Measurements from ENCODE around the gene TBC1D2.
A peak's percentile ranks its signal among the peaks of the same experiment; 100 is the strongest.

Gene TBC1D2

DNA sequence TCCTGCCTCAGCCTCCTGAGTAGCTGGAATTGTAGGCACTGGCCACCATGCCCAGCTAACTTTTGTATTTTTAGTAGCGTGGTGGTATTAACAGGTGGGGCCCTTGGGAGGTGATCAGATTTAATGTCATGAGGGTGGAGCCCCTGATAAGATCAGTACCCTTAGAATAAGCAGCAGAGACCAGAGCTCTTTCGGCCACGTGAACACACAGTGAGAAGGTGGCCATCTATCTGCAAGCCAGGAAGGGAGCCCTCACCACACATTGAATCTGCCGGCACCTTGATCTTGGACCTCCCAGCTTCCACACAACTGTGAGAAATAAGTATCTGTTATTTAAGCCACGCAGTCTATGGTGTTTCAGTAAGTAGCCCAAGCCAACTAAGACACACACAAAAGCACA lies 22.5 kb downstream of the TBC1D2 start:
- ATAC-seq (no peak), DNase-seq (ENCODE audit: low spot score in 2 of 2) (no peak)
- H3K4me1 Mint-ChIP-seq: peaks cover 8% of the 10 kb centered on the region
- no peak overlapping the region for H3K27ac Mint-ChIP-seq
- no peaks in the 10 kb centered on the region for H3K9me3 Mint-ChIP-seq
- H3K4me3 Mint-ChIP-seq: no peak overlapping the region
- H3K36me3 Mint-ChIP-seq: peaks cover 16% of the 10 kb centered on the region

DNA sequence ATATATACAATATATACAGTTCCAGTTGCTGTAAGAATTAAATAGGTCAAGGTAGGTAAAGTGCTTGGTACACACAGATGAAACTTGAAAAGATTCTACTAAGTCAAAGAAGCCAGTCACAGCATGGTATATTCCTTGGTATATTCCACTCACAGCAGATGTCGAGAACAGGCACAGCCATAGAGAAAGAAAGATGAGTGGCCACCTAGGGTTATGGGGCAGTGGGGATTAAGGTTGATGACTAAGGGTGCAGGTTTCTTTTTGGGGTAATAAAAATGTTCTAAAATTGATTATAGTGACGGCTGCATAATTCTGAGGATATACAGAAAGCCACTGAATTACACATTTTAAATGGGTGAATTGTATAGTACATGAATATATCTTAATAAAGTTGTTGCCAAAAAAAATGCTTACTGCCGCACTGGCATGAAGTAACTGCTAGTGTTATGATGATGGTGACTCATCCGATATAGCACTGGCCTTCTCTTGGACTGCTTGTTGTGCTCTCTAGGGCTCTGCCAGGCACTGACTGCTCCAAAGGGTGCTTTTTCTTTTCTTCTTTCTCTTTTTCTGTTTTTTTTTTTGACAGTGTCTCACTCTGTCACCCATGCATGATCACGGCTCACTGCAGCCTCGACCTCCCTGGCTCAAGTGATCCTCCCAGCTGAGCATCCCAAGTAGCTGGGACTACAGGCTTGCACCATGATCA lies 23.5 kb downstream of the TBC1D2 start:
- DNase-seq (ENCODE audit: low spot score in 2 of 2): no peak
- H3K4me3 Mint-ChIP-seq: no peak overlapping the region
- H3K4me1 Mint-ChIP-seq: peaks cover 8% of the 10 kb centered on the region
- H3K27ac Mint-ChIP-seq: no peak overlapping the region
- peaks cover 16% of the 10 kb centered on the region for H3K36me3 Mint-ChIP-seq
- H3K9me3 Mint-ChIP-seq: no peaks in the 10 kb centered on the region
- no peak for ATAC-seq

DNA sequence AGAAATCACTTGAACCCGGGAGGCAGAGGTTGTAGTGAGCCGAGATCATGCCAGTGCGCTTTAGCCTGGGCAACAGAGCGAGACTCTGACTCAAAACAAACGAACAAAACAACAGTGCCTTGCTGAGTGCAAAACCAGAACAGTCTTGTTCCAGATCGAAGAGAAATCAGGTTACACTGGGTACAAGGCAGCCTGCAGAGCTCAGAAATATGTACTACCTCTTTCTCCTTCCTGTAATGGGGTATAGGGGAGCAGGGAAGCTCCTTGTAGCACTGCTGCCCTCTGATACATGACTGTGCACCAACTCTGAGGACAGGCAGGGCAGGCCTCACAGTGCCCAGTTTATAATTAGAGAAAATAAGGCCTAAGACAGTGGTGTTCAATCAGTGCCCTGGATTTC lies 24.7 kb downstream of the TBC1D2 start:
- Mint-ChIP-seq H3K9me3 (no peaks in the 10 kb centered on the region), H3K4me3 (no peak overlapping the region), H3K36me3 (peaks cover 16% of the 10 kb centered on the region), H3K27ac (peak overlapping the region; percentile 17), H3K4me1 (peaks cover 8% of the 10 kb centered on the region)
- ATAC-seq (no peak), DNase-seq (ENCODE audit: low spot score in 2 of 2) (no peak)

DNA sequence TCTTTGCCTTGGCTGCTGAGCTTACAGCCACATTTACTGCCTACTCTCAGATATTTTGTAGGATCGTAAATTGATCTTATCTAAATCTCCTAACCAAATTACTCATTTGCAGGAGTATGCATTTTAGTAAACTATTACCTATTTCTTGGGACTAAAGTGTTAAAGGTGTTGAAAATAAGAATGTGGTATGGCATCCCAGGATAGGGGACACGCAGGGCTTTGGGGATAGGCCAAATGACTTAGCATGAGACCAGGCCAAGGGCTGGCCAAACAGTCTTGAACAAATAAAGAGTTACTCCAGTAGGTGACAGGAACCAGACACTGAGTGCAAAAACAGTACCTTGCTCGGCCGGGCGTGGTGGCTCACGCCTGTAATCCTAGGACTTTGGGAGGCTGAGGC lies 25.1 kb downstream of the TBC1D2 start:
- ATAC-seq: no peak
- H3K4me3 Mint-ChIP-seq: no peak overlapping the region
- H3K27ac Mint-ChIP-seq: no peak overlapping the region
- no peaks in the 10 kb centered on the region for H3K9me3 Mint-ChIP-seq
- no peak for DNase-seq (ENCODE audit: low spot score in 2 of 2)
- peaks cover 16% of the 10 kb centered on the region for H3K36me3 Mint-ChIP-seq
- H3K4me1 Mint-ChIP-seq: peaks cover 8% of the 10 kb centered on the region

DNA sequence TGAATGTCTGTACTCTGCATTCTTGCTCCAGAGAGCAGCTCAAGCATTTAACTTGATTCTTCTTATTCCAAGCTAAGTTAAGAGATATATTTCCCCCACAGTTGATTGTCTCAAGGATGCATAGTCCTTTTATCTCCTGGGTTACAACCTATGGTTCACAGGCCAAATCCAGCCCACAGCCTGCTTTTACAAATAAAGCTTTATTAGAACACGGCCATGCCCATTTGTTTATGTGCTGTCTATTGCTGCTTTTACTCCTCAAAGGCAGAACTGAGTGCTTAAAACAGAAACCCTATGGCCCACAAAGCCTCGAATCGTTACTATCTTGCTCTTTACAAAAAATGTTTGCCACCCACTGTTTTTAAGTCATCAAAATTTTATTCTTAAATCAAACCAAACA lies 25.8 kb downstream of the TBC1D2 start:
- DNase-seq (ENCODE audit: low spot score in 2 of 2): no peak
- H3K36me3 Mint-ChIP-seq: peaks cover 16% of the 10 kb centered on the region
- H3K27ac Mint-ChIP-seq: no peak overlapping the region

DNA sequence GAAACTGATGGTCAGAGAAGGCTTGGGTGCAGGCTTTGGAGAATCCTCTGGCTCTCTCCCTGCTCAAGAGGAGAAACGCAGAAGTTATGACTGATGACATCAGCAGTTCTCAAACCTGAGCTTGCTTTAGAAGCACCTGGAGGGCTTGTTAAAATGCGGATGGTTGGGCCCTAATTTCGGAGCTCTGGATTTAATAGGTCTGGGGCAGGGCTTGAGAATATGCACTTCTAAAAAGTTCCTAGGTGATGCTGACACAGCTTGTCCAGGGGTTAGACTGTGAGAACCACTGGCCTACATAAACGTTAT lies 26.4 kb downstream of the TBC1D2 start:
- no peak for DNase-seq (ENCODE audit: low spot score in 2 of 2)
- Mint-ChIP-seq H3K9me3 (no peaks in the 10 kb centered on the region), H3K36me3 (peaks cover 16% of the 10 kb centered on the region), H3K4me1 (peaks cover 2% of the 10 kb centered on the region), H3K27ac (no peak overlapping the region), H3K4me3 (no peak overlapping the region)
- no peak for ATAC-seq

More for the DNA sequence above, 25.8 kb downstream of the TBC1D2 start:
- no peak overlapping the region for H3K4me3 Mint-ChIP-seq
- H3K4me1 Mint-ChIP-seq: peaks cover 7% of the 10 kb centered on the region
- no peaks in the 10 kb centered on the region for H3K9me3 Mint-ChIP-seq
- ATAC-seq: no peak

DNA sequence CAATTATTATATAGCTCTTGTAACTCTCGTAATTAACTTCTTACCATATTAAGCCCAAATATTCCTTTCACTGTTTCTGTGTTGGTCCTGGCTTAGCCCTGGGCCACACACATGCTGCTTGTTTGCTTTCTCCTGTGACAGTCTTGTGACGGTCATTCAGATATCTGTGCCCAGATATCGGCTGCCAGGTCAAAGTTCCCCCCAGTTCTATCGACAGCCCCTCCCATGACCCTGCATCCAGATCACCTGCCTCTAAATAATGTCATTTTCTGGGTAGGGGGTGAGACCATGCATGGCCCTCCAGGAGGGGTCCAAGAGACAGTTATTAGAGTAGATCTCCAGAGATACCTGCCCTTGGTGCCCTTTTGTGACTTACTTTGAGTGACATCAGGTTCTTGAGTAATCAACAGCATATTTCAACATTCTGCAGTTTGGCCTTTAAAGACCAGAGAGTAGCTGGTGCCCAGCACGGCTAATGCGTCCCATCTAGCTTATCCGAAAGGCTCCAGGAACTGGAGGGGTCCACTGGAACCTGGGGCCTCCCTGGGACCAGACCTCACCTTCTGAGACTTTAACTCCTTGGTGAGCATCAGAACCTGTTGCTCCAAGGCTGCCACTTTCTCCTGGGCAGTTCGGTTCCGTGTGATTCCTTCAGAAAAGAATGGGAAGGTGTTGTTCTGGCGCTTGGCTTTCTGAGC lies 26.9 kb downstream of the TBC1D2 start:
- Mint-ChIP-seq H3K4me3 (no peak overlapping the region), H3K36me3 (peaks cover 16% of the 10 kb centered on the region), H3K27ac (no peak overlapping the region), H3K4me1 (no peaks in the 10 kb centered on the region), H3K9me3 (no peaks in the 10 kb centered on the region)
- no peak for ATAC-seq
- DNase-seq (ENCODE audit: low spot score in 2 of 2): no peak

DNA sequence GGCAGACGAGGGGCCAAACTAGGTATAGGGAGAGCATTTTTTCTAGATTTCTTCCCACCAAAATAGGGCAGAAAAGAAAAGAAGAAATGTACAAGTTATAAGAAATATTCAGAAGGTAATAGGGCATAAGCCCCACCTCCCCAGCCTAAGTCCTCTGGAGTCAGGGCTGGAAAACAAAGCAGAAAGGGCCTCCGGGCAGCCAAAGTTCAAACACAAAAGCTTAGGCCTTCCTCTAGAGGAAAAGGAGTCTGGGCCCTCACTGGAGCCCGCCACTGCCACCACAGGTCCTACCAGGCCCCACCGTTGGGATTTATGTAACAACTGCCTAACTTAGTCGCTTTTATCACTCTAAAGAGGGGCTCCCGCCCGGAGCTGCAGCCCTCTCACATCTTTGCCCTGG lies 27.6 kb downstream of the TBC1D2 start:
- no peak for ATAC-seq
- Mint-ChIP-seq H3K27ac (no peak overlapping the region), H3K36me3 (peaks cover 16% of the 10 kb centered on the region), H3K4me1 (peaks cover 4% of the 10 kb centered on the region), H3K9me3 (no peaks in the 10 kb centered on the region), H3K4me3 (no peak overlapping the region)
- DNase-seq (ENCODE audit: low spot score in 2 of 2): no peak

DNA sequence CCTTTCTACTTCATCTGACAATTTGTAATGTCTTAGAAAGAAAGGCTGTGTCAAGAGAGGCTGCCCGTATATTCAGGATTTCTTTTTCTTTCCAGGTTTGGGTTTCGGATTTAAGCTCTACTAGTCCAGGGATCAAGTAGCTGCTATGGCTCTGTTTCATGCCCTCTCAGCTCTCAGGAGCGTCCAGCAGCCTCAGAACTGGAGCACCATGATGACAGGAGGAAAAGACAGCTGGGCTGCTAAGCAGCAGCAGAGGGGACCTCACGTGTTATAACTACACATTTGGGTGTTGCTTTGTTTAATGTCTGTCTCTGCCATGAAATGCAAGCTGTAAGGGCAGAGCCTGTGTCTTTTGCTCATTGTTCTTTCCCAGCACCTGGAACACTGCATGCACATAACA lies 28.5 kb downstream of the TBC1D2 start:
- Mint-ChIP-seq H3K27ac (peak overlapping the region; percentile 40), H3K4me1 (peaks cover 6% of the 10 kb centered on the region), H3K4me3 (no peak overlapping the region), H3K9me3 (no peaks in the 10 kb centered on the region), H3K36me3 (peaks cover 10% of the 10 kb centered on the region)
- ATAC-seq: no peak
- no peak for DNase-seq (ENCODE audit: low spot score in 2 of 2)

DNA sequence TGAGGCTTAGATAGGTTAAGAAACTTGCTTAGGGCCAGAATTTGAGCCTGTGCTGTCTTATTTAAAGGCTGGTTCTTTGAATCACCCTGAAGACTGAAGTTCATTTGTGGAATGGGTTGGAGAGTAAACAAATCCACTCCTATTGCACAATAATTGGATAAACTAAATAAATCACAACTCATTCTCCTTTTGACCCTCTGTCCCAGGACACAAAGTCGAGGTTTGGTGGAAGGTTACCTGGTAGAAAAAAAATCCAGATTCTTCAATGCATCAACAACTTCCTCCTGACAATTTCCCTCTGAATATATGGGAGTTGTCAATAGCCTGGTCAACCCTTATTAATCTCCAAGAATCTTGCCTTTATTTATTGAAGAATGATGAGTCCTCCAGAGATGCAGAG lies 28.9 kb downstream of the TBC1D2 start:
- no peak for DNase-seq (ENCODE audit: low spot score in 2 of 2)
- Mint-ChIP-seq H3K9me3 (no peaks in the 10 kb centered on the region), H3K27ac (peak overlapping the region; percentile 40), H3K36me3 (peaks cover 10% of the 10 kb centered on the region), H3K4me3 (no peak overlapping the region), H3K4me1 (peaks cover 6% of the 10 kb centered on the region)
- no peak for ATAC-seq

DNA sequence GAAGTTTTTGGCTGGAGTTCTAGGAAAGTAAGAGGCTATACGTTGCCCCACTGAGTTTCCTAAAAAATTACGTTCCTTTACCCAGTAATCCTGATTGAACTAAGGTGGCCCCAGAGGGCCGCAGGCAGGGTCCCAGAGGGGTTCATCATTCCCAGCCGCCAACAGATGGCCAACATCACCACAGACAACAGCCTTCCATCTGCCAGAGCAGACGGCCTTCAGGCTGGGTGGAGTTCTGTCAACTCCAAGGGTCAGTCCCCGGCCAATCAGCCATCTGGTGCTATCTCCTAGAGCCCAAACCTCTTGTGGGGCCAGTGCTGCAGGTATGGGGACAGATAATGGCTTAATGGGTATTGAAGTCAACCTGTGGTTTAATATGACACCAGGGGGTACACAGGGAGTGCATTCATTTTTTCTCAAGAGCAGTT lies 30.4 kb downstream of the TBC1D2 start:
- H3K36me3 Mint-ChIP-seq: peaks cover 6% of the 10 kb centered on the region
- no peaks in the 10 kb centered on the region for H3K9me3 Mint-ChIP-seq
- H3K4me1 Mint-ChIP-seq: peaks cover 6% of the 10 kb centered on the region
- H3K4me3 Mint-ChIP-seq: no peak overlapping the region
- ATAC-seq (no peak), DNase-seq (ENCODE audit: low spot score in 2 of 2) (no peak)
- H3K27ac Mint-ChIP-seq: no peak overlapping the region

DNA sequence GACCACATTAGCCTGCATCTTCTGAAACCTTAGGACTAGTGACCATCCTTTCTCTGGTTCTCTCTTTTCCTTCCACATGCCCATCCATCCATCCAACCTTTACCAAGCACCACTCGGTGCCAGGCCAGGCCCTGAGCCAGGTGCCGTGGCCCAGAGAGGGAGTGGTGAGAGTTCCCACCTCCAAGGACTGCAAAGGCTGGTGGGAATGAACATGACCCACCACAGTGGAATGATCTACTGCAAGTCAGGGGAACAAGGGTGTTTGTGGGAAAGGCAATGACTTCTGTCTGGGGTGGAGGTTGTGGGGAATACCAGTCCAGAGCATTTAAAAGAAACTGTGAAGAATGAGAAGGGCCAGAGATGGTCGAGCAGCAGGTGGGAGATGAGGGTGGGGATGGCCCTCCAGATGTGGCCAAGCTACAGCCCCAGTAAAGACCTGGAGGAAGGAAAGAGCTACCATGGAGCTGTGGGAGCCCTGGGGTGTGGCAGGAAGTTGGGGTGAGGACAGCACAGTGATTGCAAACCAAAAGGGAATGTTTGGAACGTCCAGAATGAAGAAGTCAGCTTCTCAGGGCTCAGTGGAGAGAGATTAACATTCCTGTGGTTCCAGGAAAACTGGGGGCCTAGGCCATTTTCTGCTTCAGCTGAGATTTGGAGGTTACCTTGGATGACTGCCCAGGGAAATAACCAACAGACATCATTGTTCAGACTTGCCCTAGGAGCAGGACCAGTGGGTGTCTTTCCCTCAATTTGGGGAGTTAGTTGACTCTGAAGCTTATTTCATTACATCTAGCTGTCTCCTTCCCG lies 32.4 kb downstream of the TBC1D2 start:
- DNase-seq (ENCODE audit: low spot score in 2 of 2): no peak
- H3K4me3 Mint-ChIP-seq: no peak overlapping the region
- H3K36me3 Mint-ChIP-seq: no peaks in the 10 kb centered on the region
- H3K4me1 Mint-ChIP-seq: peaks cover 6% of the 10 kb centered on the region
- H3K9me3 Mint-ChIP-seq: no peaks in the 10 kb centered on the region
- peak overlapping the region; percentile 39 for H3K27ac Mint-ChIP-seq
- no peak for ATAC-seq

DNA sequence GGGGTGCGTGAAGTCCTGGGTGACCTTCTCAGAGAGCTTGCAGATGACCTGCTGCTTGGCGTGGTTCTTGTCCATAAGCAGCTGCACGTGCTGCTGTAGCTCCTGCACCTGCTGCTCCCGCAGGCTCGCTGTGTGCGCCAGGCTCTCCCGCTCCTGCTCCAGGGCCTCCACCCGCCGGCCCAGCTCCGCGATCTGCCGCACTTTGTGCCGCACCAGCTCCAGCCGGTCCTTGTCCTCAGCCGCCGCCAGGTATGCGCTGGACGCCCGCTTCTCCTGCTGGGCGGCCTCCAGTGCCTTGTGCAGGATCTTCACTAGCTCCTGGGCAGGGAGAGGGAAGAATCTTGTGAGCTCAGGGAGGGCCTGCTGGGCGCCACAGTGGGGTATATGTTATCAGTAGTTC lies 34.5 kb downstream of the TBC1D2 start:
- H3K4me1 Mint-ChIP-seq: peaks cover 6% of the 10 kb centered on the region
- no peak overlapping the region for H3K4me3 Mint-ChIP-seq
- H3K27ac Mint-ChIP-seq: no peak overlapping the region
- ATAC-seq (no peak), DNase-seq (ENCODE audit: low spot score in 2 of 2) (no peak)
- H3K36me3 Mint-ChIP-seq: no peaks in the 10 kb centered on the region
- H3K9me3 Mint-ChIP-seq: no peaks in the 10 kb centered on the region

DNA sequence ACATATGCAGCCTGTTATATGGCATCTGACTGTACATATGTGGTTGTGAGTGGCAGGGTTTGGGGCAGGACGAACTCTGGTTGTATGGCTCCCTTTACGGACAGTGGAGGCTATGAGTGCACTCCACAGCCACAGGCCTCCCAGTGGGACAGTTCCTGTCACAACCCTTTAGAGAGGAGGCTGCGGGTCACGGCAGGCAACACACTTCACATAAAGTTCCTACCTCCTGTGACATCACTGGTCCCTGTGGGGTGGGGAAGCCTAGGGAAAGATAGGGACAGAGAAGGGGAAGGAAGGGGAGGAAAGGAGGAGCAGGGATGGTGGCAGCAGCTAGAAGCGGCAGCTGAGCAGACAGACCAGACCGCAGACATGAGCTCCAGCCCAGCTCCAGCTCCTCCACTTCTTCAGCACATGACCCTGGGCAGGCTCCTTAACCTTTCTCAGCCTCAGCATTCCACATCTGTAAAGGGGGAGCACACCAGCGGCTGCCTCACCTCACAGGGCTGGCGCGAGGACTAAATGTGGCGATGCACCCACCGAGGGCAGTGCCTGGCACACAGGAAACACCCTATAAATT lies 35.6 kb downstream of the TBC1D2 start:
- ATAC-seq (no peak), DNase-seq (ENCODE audit: low spot score in 2 of 2) (no peak)
- H3K4me3 Mint-ChIP-seq: no peak overlapping the region
- H3K27ac Mint-ChIP-seq: no peak overlapping the region
- no peaks in the 10 kb centered on the region for H3K9me3 Mint-ChIP-seq
- peaks cover 6% of the 10 kb centered on the region for H3K4me1 Mint-ChIP-seq
- no peaks in the 10 kb centered on the region for H3K36me3 Mint-ChIP-seq

DNA sequence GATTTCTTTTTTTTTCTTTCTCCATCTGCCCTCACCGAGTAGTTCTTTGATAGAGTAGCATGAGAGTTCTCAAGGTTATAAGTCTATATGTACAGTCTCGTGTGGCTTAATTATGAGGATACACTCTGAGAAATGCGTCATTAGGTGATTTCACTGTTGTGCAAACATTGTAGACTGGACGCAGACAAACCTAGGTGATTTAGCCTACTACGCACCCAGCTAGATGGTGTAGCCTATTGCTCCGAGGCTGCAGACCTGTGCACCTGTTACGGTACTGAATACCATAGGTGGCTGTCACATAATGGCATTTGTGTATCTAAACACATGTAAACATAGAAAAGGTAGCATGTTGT lies 36.1 kb downstream of the TBC1D2 start:
- Mint-ChIP-seq H3K4me3 (no peak overlapping the region), H3K4me1 (peaks cover 6% of the 10 kb centered on the region), H3K9me3 (no peaks in the 10 kb centered on the region), H3K27ac (no peak overlapping the region), H3K36me3 (no peaks in the 10 kb centered on the region)
- no peak for ATAC-seq
- DNase-seq (ENCODE audit: low spot score in 2 of 2): no peak
